Activated CD4-positive, alpha-beta T cell treated with anti-CD3 and anti-CD28 coated beads for 24 hours (primary cell): ENCODE measurements around the gene FABP1.

Experiments
- DNase-seq, 2 donors: peaks; one replicate each; pipeline ENCODE4 v3.0.0-alpha.2; 2020; ENCODE audit warnings: low read depth in 2 of 2

The FABP1 gene

GRCh38 chr2:88081924-88082608 is 45.8 kb downstream of the FABP1 start:
- no peak for DNase-seq

- DNase-seq: no peak
Observed at GRCh38 chr2:88080545-88080944, 47.3 kb downstream of the FABP1 start.

DNA sequence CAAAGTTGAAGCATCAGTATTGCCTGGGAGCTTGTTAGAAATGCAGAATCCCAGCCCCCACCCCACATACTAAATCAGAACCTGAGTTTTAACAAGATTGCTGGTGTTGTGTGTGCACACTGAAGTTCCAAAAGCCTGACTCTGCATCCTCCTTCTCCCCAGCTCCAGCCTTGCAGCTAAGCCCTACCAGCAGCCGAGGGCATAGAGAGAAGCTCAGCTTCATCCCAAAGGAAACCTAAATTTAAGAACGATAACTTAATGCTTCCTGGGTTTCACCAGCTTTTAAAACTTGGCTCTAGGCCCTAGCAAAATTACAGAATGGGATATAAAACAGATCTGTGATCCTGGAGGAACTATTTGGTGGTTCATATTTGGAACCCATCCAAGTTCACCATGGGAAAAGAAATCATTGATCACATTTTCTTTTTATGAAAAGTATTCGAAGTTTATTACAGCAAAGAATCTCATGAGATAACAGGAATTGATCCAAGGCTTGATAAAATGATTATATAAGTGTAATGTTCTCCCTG is 49.2 kb downstream of the FABP1 start:
- DNase-seq: no peak

- no peak for DNase-seq
Observed at GRCh38 chr2:88077080-88077479, 50.8 kb downstream of the FABP1 start.

GRCh38 chr2:88074854-88075292 is 53.0 kb downstream of the FABP1 start:
- DNase-seq: no peak

- no peak for DNase-seq
Observed at GRCh38 chr2:88074150-88074549, 53.7 kb downstream of the FABP1 start.
